SW480 (cell line): ENCODE results near the gene XRCC4.

Experiments used
- DNase-seq: peaks from one replicate; pipeline ENCODE4 v3.0.0-alpha.2; 2016; ENCODE audit warnings: low spot score

Gene XRCC4

DNA sequence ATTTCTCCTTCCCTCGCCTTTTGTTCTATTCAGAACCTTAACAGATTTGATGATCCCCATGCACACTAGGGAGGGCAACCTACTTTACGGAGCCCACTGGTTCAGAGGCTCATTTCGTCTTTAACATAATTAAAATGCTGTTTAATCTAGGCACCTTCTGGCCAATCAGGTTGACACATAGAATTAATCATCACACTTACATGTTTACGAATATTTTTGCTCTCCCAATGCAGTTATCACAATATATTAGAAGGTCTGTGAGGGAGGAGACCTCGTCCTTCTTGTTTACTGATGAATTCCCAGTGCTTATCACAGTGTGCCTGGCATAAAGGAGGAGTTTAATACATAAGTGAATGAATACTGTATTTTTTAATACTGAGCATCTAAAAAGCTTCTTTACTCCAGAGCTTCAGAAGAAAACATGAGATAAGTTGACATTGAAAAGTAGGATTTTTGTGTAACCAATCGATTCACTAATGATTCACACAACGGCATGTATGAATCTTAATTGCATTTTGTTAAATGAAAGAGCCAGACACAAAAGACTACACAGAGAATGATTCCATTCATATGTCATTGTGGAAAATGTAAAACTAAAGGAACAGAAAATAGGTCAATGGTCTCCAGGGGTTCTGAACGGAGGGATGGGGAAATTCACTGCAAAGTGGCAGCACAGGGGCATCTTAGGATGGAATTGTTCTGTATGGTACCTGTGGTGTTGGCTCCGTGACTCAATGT is 315.6 kb downstream of the XRCC4 start:
- DNase-seq, result no peak

DNA sequence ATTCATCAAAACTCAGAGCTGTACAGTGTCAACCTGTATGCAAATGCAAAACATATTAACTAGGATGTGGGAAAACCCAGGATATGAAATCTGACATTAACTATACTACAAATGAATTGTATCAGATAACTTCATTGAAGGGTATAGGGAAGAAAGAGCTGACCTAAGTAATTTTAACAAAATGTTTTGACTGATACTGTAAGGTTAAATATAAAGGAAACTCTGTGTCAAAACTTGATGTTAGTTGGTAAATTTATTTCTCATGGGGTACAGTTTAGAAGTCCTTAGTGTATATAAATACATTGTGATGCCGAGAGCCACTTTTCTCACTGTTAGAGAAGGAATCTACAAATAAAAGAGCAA is 316.1 kb downstream of the XRCC4 start:
- DNase-seq, result no peak

DNA sequence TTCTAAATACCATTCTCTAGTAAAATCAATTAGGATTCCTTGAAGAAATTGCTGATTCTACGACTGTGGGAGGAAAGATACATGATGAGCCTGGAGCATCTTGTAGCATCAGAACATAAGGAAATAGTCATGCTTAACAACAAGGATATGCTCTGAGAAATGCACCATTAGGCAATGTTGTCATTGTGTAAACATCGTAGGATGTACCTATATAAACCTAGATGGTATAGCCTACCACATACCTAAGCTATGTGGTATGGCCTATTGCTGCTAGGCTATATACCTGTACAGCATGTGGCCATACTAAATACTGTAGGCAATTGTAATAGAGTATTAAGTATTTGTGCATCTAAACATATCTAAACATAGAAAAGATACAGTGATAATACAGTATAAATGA is 316.8 kb downstream of the XRCC4 start:
- DNase-seq, result no peak

GRCh38 chr5:83396662-83397061 is 319.3 kb downstream of the XRCC4 start:
- no peak for DNase-seq

- DNase-seq, result no peak
Observed at GRCh38 chr5:83397658-83398057, 320.3 kb downstream of the XRCC4 start.

GRCh38 chr5:83400241-83400640 is 322.9 kb downstream of the XRCC4 start:
- DNase-seq, result no peak

DNA sequence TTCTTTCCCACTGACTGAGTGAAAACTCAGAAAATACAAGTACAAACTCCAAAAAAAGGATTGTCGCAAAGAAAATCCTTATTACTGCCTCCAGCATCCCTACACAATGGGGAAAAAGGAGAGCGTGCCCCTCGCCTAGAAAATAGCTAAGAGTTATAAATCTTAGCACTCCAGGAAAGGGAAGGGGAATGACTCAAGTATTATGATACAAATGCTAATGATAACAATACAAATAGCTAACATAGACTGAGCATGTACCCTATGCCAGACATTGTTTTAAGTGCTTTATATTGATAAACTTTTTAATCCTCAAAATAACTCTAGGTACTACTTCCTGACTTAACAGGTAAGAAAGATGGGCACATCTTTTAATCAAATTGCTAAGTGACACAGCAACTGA is 323.4 kb downstream of the XRCC4 start:
- DNase-seq, result no peak

GRCh38 chr5:83401122-83401731 is 323.9 kb downstream of the XRCC4 start:
- DNase-seq, result no peak

- no peak for DNase-seq
Observed at GRCh38 chr5:83401775-83402174, 324.4 kb downstream of the XRCC4 start.
